Neural cell (in vitro differentiated cells): ENCODE data around the gene MCCD1. TPM values are rescaled to one million over a fixed set of nuclear protein-coding genes. Genes with fewer than 3 reads are reported as not detected.

Experiments
- H2AFZ ChIP-seq: fragments of 200-600, 300-800 bp; sonication (generic), shearing (Covaris generic); 2 replicates; pipeline ENCODE4 v1.6.0; 2014; ENCODE audit warnings: low read depth, mild to moderate bottlenecking, antibody characterized with exemption, low read length, moderate library complexity
- H3F3A ChIP-seq: fragments of 200-600 bp; shearing (Covaris generic); 2 replicates; pipeline ENCODE4 v1.6.1; 2016; ENCODE audit warnings: mild to moderate bottlenecking, moderate library complexity, mixed read lengths, antibody characterized with exemption, low read length; ENCODE audit not compliant: insufficient read depth, poor library complexity, severe bottlenecking
- H3K27ac ChIP-seq: fragments of 200-600, 300-800 bp; sonication (generic), shearing (Covaris generic); 2 replicates; pipeline ENCODE4 v1.5.1; 2014; ENCODE audit warnings: mild to moderate bottlenecking, low read length, moderate library complexity
- H3K27me3 ChIP-seq: fragments of 300-800, 200-600 bp; sonication (generic), shearing (Covaris generic); 2 replicates; pipeline ENCODE4 v1.6.0; 2014; ENCODE audit warnings: mild to moderate bottlenecking, low read depth, low read length, moderate library complexity; ENCODE audit not compliant: insufficient read depth
- H3K36me3 ChIP-seq: fragments of 300-800, 200-600 bp; sonication (generic), shearing (Covaris generic); 2 replicates; pipeline ENCODE4 v1.5.1; 2014; ENCODE audit warnings: mild to moderate bottlenecking, antibody characterized with exemption, low read length, moderate library complexity; ENCODE audit not compliant: insufficient read depth
- H3K4me2 ChIP-seq: fragments of 300-800, 200-600 bp; sonication (generic), shearing (Covaris generic); 2 replicates; pipeline ENCODE4 v1.6.0; 2014; ENCODE audit warnings: mild to moderate bottlenecking, low read length
- H3K4me3 ChIP-seq: fragments of 300-800, 200-600 bp; sonication (generic), shearing (Covaris generic); 2 replicates; pipeline ENCODE4 v1.5.1; 2014; ENCODE audit warnings: mild to moderate bottlenecking, low read length, moderate library complexity
- H3K79me2 ChIP-seq: fragments of 200-600 bp; shearing (Covaris generic); replicated peaks from 2 replicates; pipeline ENCODE4 v1.6.0; 2014; ENCODE audit warnings: mild to moderate bottlenecking, low read length, moderate library complexity; ENCODE audit not compliant: insufficient read depth
- H3K9ac ChIP-seq: fragments of 300-800, 200-600 bp; sonication (generic), shearing (Covaris generic); 2 replicates; pipeline ENCODE4 v1.6.1; 2016; ENCODE audit warnings: mild to moderate bottlenecking, low read length, mixed read lengths
- H3K9me2 ChIP-seq: fragments of 200-600 bp; shearing (Covaris generic); 2 replicates; pipeline ENCODE4 v1.6.1; 2016; ENCODE audit warnings: mild to moderate bottlenecking, low read length, mixed read lengths; ENCODE audit not compliant: insufficient read depth
- H3K9me3 ChIP-seq: fragments of 200-600, 300-800 bp; sonication (generic), shearing (Covaris generic); 2 replicates; pipeline ENCODE4 v1.6.1; 2016; ENCODE audit warnings: mild to moderate bottlenecking, mixed run types, low read length, moderate library complexity, mixed read lengths
- H4K20me1 ChIP-seq: fragments of 200-600 bp; shearing (Covaris generic); 2 replicates; pipeline ENCODE4 v1.6.1; 2016; ENCODE audit warnings: mild to moderate bottlenecking, mixed run types; ENCODE audit not compliant: insufficient read depth
- EP300 ChIP-seq: fragments of 450-650 bp; conservative IDR thresholded peaks from 2 replicates; pipeline ENCODE4 v1.6.1; 2014; ENCODE audit warnings: antibody characterized with exemption, mild to moderate bottlenecking, moderate library complexity; ENCODE audit not compliant: poor library complexity, severe bottlenecking
- EZH2 ChIP-seq: fragments of 200-600, 300-800 bp; shearing (Covaris generic), sonication (generic); IDR thresholded peaks from 2 replicates; pipeline ENCODE4 v1.6.1; 2014; ENCODE audit warnings: antibody characterized with exemption, low read length, borderline replicate concordance, mild to moderate bottlenecking; ENCODE audit not compliant: insufficient read depth, poor library complexity, severe bottlenecking
- MXI1 ChIP-seq: fragments of 450-650 bp; conservative IDR thresholded peaks from 2 replicates; pipeline ENCODE4 v1.6.1; 2014; ENCODE audit warnings: antibody characterized with exemption, mild to moderate bottlenecking; ENCODE audit not compliant: poor library complexity, severe bottlenecking
- POLR2AphosphoS5 ChIP-seq: IDR thresholded peaks from 2 replicates; pipeline ENCODE4 v1.6.1; 2012
- RAD21 ChIP-seq: fragments of 450-650 bp; conservative IDR thresholded peaks from 2 replicates; pipeline ENCODE4 v1.6.1; 2014; ENCODE audit warnings: antibody characterized with exemption, mild to moderate bottlenecking, moderate library complexity
- SMC3 ChIP-seq: fragments of 450-650 bp; conservative IDR thresholded peaks from 2 replicates; pipeline ENCODE4 v1.6.1; 2014; ENCODE audit warnings: antibody characterized with exemption, mild to moderate bottlenecking, moderate library complexity; ENCODE audit not compliant: poor library complexity
- TAF1 ChIP-seq: IDR thresholded peaks from 2 replicates; pipeline ENCODE4 v1.6.1; 2012; ENCODE audit warnings: low read depth
- polyA plus RNA-seq: library from polyadenylated mRNA; depleted of rRNA; stranded (reverse); fragments of >200 nt; gene quantifications from 2 replicates; pipeline ENCODE4 v1.2.3, GENCODE V29; 2014
- TF ChIP-seq, protein P1 (sequence below): fragments of 450-650 bp; IDR thresholded peaks from 2 replicates; pipeline ENCODE4 v1.5.1; 2014; ENCODE audit warnings: antibody characterized with exemption, mild to moderate bottlenecking, moderate library complexity; ENCODE audit not compliant: poor library complexity, severe bottlenecking
- TF ChIP-seq, protein P2 (sequence below): IDR thresholded peaks from 2 replicates; pipeline ENCODE4 v1.6.1; 2012; ENCODE audit warnings: borderline replicate concordance

MCCD1 gene
- polyA plus RNA-seq, 1 donor from 2014 or later, result not detected

DNA sequence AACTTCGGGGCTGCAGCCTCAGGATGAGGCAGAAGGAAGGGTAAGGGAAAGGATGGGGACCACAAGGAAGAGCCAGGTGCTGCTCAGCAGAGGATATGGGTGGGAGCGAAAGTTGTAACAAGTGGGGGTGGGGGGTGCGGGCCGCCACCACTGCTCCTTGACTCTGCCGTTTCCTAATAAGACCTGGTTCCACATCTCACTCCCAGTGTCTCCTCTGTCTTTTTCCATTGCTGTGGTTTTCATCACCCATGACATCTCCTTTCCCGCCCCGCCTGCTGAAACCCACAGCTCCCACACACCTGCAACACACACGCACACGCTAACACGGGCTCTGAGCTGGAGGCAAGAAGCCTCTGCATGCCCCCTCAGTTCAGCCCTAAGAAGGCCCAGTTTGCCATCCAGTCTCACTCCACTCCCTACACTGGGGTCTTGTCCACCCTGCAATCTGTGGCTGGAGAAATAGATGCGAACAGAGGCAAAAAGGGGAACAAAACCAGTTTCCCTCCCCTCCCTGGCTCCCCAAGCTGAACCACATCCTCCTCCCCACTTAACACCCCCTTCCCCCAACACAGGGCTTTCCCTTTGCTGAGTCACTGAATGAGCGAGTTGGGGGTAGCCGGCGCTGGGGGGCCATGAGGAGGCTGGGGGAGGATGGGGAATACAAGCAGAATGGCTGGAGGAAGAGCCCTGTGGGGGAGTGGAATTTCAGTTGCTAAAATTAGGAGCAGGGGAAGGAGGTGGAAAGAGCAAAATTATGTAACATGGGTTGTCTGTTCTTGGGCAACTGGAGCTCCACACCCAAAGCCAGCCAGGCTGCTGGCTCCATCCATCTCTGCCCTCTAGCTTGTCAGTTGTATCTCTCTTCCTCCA, 30.1 kb downstream of the MCCD1 start:
- H4K20me1 ChIP-seq, result no peaks in the 10 kb centered on the region
- TF ChIP-seq EZH2, result no peak
- TF ChIP-seq TAF1, result no peak
- no peak for TF ChIP-seq MXI1
- no peak for TF ChIP-seq EP300
- TF ChIP-seq, protein P1, sequence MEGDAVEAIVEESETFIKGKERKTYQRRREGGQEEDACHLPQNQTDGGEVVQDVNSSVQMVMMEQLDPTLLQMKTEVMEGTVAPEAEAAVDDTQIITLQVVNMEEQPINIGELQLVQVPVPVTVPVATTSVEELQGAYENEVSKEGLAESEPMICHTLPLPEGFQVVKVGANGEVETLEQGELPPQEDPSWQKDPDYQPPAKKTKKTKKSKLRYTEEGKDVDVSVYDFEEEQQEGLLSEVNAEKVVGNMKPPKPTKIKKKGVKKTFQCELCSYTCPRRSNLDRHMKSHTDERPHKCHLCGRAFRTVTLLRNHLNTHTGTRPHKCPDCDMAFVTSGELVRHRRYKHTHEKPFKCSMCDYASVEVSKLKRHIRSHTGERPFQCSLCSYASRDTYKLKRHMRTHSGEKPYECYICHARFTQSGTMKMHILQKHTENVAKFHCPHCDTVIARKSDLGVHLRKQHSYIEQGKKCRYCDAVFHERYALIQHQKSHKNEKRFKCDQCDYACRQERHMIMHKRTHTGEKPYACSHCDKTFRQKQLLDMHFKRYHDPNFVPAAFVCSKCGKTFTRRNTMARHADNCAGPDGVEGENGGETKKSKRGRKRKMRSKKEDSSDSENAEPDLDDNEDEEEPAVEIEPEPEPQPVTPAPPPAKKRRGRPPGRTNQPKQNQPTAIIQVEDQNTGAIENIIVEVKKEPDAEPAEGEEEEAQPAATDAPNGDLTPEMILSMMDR, result no peak
- TF ChIP-seq POLR2AphosphoS5, result no peak
- TF ChIP-seq SMC3, result no peak
- TF ChIP-seq, protein P2, sequence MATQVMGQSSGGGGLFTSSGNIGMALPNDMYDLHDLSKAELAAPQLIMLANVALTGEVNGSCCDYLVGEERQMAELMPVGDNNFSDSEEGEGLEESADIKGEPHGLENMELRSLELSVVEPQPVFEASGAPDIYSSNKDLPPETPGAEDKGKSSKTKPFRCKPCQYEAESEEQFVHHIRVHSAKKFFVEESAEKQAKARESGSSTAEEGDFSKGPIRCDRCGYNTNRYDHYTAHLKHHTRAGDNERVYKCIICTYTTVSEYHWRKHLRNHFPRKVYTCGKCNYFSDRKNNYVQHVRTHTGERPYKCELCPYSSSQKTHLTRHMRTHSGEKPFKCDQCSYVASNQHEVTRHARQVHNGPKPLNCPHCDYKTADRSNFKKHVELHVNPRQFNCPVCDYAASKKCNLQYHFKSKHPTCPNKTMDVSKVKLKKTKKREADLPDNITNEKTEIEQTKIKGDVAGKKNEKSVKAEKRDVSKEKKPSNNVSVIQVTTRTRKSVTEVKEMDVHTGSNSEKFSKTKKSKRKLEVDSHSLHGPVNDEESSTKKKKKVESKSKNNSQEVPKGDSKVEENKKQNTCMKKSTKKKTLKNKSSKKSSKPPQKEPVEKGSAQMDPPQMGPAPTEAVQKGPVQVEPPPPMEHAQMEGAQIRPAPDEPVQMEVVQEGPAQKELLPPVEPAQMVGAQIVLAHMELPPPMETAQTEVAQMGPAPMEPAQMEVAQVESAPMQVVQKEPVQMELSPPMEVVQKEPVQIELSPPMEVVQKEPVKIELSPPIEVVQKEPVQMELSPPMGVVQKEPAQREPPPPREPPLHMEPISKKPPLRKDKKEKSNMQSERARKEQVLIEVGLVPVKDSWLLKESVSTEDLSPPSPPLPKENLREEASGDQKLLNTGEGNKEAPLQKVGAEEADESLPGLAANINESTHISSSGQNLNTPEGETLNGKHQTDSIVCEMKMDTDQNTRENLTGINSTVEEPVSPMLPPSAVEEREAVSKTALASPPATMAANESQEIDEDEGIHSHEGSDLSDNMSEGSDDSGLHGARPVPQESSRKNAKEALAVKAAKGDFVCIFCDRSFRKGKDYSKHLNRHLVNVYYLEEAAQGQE, result no peak
- TF ChIP-seq RAD21, result no peak
- H3K9ac ChIP-seq, result no peak overlapping the region
- H3K36me3 ChIP-seq, result no peaks in the 10 kb centered on the region
- no peaks in the 10 kb centered on the region for H3K9me3 ChIP-seq
- no peaks in the 10 kb centered on the region for H3K9me2 ChIP-seq
- H3K79me2 ChIP-seq, result peaks cover 9% of the 10 kb centered on the region
- no peak overlapping the region for H3K4me3 ChIP-seq
- H3K4me2 ChIP-seq, result no peak overlapping the region
- no peak overlapping the region for H2AFZ ChIP-seq
- H3F3A ChIP-seq, result no peaks in the 10 kb centered on the region
- no peaks in the 10 kb centered on the region for H3K27me3 ChIP-seq
- H3K27ac ChIP-seq, result no peak overlapping the region

DNA sequence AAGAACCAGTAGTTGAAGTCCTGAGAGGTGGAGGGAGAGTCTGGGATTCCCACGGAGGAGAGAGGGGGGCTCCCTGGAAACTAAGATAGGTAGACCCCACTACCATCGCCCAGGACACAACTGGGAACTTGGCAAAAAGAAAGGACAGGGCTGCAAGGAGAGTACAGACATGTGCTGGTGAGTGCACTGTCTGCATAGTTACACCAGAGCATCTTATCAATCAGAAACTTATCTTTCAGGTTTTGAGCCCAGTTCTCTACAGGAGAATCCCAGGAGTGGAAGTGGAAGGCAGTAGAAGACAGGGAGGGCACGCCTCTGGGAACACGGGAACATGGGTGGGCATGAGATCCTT, 30.8 kb downstream of the MCCD1 start:
- Histone ChIP-seq H3K36me3 (no peaks in the 10 kb centered on the region), H3K9me3 (no peaks in the 10 kb centered on the region), H3K27ac (no peak overlapping the region), H3K4me2 (no peak overlapping the region), H3K4me3 (no peak overlapping the region), H2AFZ (no peak overlapping the region), H3F3A (no peaks in the 10 kb centered on the region), H3K9ac (no peak overlapping the region), H3K27me3 (no peaks in the 10 kb centered on the region), H3K9me2 (no peaks in the 10 kb centered on the region), H3K79me2 (peaks cover 2% of the 10 kb centered on the region), H4K20me1 (no peaks in the 10 kb centered on the region)
- TF ChIP-seq, protein P2, result no peak
- TF ChIP-seq POLR2AphosphoS5 (no peak), SMC3 (no peak), TAF1 (no peak), MXI1 (no peak), EP300 (no peak), RAD21 (no peak), EZH2 (no peak)
- TF ChIP-seq, protein P1, result no peak
